Epithelial cell of proximal tubule (primary cell): ENCODE measurements around the gene RSPH6A. TPM values are rescaled to one million over a fixed set of nuclear protein-coding genes. Genes with fewer than 3 reads are reported as not detected.

ENCODE experiments used
- DNase-seq: peaks from one replicate; pipeline ENCODE4 v3.0.0-alpha.2; 2011; ENCODE audit warnings: low read depth
- H3K4me3 ChIP-seq: 2 replicates; pipeline ENCODE4 v1.5.1; 2011; ENCODE audit warnings: low read depth, mild to moderate bottlenecking, low read length
- total RNA-seq: library from RNA; depleted of rRNA; stranded (reverse); fragments of >200 nt; gene quantifications from 2 replicates; pipeline ENCODE4 v1.2.3, GENCODE V29; 2015
- TF ChIP-seq, protein P1 (sequence below): conservative IDR thresholded peaks from 2 replicates; pipeline ENCODE4 v1.5.1; 2012; ENCODE audit warnings: low read depth, mild to moderate bottlenecking, low read length

RSPH6A gene
- total RNA-seq, 1 donor from 2014 or later, result not detected

GRCh38 chr19:45769821-45770191, 45.3 kb downstream of the RSPH6A start:
- TF ChIP-seq, protein P1, sequence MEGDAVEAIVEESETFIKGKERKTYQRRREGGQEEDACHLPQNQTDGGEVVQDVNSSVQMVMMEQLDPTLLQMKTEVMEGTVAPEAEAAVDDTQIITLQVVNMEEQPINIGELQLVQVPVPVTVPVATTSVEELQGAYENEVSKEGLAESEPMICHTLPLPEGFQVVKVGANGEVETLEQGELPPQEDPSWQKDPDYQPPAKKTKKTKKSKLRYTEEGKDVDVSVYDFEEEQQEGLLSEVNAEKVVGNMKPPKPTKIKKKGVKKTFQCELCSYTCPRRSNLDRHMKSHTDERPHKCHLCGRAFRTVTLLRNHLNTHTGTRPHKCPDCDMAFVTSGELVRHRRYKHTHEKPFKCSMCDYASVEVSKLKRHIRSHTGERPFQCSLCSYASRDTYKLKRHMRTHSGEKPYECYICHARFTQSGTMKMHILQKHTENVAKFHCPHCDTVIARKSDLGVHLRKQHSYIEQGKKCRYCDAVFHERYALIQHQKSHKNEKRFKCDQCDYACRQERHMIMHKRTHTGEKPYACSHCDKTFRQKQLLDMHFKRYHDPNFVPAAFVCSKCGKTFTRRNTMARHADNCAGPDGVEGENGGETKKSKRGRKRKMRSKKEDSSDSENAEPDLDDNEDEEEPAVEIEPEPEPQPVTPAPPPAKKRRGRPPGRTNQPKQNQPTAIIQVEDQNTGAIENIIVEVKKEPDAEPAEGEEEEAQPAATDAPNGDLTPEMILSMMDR, result no peak
- H3K4me3 ChIP-seq, result peak overlapping the region; percentile 61
- no peak for DNase-seq

- peak within 1 kb of the TSS; percentile 89 for H3K4me3 ChIP-seq
- DNase-seq, result peak; percentile 56
These were observed 45.9 kb downstream of the RSPH6A start, which contains the start of gene SIX5 for GRCh38 chr19:45768984-45769782. SIX5 (minus strand) TSS chr19:45769252; CDS start chr19:45768844, 408 bp downstream.

GRCh38 chr19:45768655-45768983, 46.5 kb downstream of the RSPH6A start:
- TF ChIP-seq, protein P1, result no peak
- DNase-seq, result no peak
- H3K4me3 ChIP-seq, result peak overlapping the region; percentile 89

More at GRCh38 chr19:45768984-45769782, 45.9 kb downstream of the RSPH6A start, which contains the start of gene SIX5:
- TF ChIP-seq, protein P1, result no peak

- DNase-seq, result no peak
- peak overlapping the region; percentile 89 for H3K4me3 ChIP-seq
- TF ChIP-seq, protein P1, result no peak
These were observed 47.0 kb downstream of the RSPH6A start for GRCh38 chr19:45767881-45768654.

DNA sequence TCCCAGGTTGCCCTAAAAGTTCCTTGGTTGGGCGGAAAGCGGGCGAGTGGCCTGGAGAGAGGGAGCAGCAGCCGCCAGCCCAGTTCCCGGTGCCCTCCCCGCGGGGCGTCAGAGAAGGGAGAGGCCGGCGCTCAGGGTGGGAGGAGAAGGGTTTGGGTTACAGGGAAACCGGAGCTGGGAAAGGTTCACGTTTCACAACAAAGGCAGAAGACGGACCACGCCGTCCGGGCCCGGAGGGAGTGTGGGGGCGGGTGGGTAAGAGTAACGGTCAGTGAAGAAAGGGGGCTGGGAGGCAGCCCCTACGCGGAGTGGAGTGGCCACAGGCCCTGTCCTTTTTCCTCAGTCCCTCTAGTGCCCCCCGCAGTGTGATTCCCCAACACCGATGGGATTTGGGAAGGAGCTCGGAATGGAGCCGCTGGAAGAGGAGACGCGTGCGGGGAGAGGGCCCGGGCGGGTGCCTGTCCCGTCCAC, 47.7 kb downstream of the RSPH6A start:
- DNase-seq, result no peak
- H3K4me3 ChIP-seq, result peak overlapping the region; percentile 89
- TF ChIP-seq, protein P1, result peak; percentile 1

DNA sequence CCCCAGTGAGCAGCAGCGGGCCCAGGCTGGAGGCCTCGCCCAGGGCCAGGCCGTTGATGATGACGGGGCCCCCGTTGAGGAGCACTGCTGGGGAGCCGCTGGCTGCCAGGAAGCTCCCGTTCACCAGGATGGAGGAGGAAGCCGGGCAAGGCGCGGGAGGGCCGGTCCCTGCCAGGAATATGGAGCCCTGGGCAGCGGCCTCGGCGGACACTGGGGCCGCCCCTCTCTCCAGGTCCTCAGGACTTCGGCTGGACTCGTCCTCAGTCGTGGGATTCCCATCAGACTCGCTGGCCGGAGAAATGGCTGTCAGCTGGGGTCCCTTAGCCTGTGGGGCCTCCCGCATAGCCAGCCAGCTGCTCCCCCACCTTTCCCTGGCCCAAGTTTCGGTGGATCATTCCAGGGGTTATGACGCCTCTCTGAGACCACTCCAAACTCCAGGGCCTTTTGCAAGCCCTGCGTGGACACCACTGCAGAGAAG, 48.2 kb downstream of the RSPH6A start:
- DNase-seq, result no peak
- TF ChIP-seq, protein P1, result no peak
- H3K4me3 ChIP-seq, result peak overlapping the region; percentile 89
